WERI-Rb-1 (cell line): ENCODE results near the gene PRAC1.

Experiments used
- DNase-seq: peaks from one replicate; pipeline ENCODE4 v3.0.0-alpha.2; 2020
- H3K27ac ChIP-seq: fragments of 250-450 bp; sonication (Bioruptor Pico); 2 replicates; pipeline ENCODE4 v1.5.1; 2020; ENCODE audit warnings: mild to moderate bottlenecking, moderate library complexity
- H3K27me3 ChIP-seq: fragments of 250-450 bp; sonication (Bioruptor Pico); 2 replicates; pipeline ENCODE4 v1.5.1; 2021; ENCODE audit warnings: mild to moderate bottlenecking, low read depth, moderate library complexity; ENCODE audit not compliant: insufficient read depth, severe bottlenecking
- H3K36me3 ChIP-seq: fragments of 250-450 bp; sonication (Bioruptor Pico); 2 replicates; pipeline ENCODE4 v1.5.1; 2020; ENCODE audit warnings: mild to moderate bottlenecking, moderate library complexity
- H3K4me3 ChIP-seq: 2 replicates; pipeline ENCODE4 v1.5.1; 2011; ENCODE audit warnings: low read depth, mild to moderate bottlenecking, control low read depth, low read length
- H3K9me3 ChIP-seq: fragments of 250-450 bp; sonication (Bioruptor Pico); 2 replicates; pipeline ENCODE4 v1.5.1; 2021; ENCODE audit warnings: mild to moderate bottlenecking, moderate library complexity; ENCODE audit not compliant: severe bottlenecking
- TF ChIP-seq, protein P1 (sequence below): IDR thresholded peaks from 2 replicates; pipeline ENCODE4 v1.5.1; 2011; ENCODE audit warnings: low read depth, mild to moderate bottlenecking, control low read depth, inconsistent platforms, low read length

PRAC1 gene

DNA sequence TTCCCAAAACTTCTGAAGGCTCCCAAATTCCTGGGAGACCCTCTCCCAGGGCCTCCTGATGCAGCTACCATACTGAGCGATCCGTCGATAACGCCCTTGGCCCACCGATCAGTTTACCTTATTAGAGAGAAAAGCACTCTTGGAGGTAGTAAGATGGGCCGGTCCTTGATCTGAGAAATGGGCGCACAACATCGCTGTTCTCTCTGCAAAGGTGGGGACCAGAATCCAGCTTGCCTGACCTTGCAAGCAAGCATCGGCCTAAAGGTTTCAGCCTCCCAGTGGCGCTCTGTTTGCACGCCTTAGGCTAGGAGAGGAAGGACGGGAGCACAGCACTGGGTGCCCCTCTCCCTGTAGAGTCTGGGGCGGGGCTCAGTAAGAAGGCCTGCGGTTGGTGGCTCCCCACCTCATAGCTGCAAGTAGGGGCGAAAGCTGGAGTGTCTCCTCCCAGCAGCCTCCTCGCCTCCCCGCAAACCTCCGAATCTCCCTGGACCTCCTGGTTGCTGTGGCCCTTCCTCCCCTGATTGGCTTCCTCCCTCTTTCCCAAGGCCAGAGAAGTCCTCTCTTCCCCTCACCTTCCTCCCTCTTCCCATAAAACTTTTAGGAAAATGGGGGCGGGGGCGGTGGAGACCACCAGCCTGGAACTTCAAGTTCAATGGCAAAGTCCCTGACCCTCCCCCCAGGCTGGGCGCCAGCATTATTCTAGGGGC is at the start of gene PRAC1:
Gene PRAC1 (minus strand): TSS at position 318 of the 707 bp plus-strand sequence. CDS start 126 bp downstream, at position 192.
- Histone ChIP-seq H3K4me3 (no peak within 1 kb of the TSS), H3K27ac (no peak within 1 kb of the TSS), H3K27me3 (peaks cover 98% of the 10 kb centered on the region), H3K9me3 (peaks cover 29% of the 10 kb centered on the region), H3K36me3 (no peaks in the 10 kb centered on the region)
- TF ChIP-seq, protein P1, sequence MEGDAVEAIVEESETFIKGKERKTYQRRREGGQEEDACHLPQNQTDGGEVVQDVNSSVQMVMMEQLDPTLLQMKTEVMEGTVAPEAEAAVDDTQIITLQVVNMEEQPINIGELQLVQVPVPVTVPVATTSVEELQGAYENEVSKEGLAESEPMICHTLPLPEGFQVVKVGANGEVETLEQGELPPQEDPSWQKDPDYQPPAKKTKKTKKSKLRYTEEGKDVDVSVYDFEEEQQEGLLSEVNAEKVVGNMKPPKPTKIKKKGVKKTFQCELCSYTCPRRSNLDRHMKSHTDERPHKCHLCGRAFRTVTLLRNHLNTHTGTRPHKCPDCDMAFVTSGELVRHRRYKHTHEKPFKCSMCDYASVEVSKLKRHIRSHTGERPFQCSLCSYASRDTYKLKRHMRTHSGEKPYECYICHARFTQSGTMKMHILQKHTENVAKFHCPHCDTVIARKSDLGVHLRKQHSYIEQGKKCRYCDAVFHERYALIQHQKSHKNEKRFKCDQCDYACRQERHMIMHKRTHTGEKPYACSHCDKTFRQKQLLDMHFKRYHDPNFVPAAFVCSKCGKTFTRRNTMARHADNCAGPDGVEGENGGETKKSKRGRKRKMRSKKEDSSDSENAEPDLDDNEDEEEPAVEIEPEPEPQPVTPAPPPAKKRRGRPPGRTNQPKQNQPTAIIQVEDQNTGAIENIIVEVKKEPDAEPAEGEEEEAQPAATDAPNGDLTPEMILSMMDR, result no peak
- no peak for DNase-seq

DNA sequence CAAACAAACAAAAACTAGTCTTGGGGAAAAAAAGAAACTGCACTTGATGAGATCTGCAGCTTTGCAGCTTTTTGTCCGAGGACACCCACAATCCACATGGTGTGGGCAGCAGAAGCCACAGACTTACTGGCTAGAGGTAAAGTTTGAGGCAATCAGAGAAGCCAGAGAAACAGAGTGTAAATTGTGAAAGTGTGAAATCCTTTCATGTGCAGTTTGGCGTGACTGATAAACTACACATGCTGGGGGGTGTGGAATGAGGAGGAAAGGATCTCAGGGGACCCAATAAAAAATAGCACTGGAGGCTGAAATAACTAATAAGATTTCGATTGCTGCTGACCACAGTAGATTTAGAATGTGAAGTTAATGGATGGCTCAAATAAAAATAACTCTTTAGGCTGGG is 48.6 kb upstream of the PRAC1 start:
- Histone ChIP-seq H3K27me3 (peaks cover 86% of the 10 kb centered on the region), H3K9me3 (peaks cover 7% of the 10 kb centered on the region), H3K4me3 (no peak overlapping the region), H3K36me3 (no peaks in the 10 kb centered on the region), H3K27ac (no peak overlapping the region)
- no peak for DNase-seq
- TF ChIP-seq, protein P1, result no peak

DNA sequence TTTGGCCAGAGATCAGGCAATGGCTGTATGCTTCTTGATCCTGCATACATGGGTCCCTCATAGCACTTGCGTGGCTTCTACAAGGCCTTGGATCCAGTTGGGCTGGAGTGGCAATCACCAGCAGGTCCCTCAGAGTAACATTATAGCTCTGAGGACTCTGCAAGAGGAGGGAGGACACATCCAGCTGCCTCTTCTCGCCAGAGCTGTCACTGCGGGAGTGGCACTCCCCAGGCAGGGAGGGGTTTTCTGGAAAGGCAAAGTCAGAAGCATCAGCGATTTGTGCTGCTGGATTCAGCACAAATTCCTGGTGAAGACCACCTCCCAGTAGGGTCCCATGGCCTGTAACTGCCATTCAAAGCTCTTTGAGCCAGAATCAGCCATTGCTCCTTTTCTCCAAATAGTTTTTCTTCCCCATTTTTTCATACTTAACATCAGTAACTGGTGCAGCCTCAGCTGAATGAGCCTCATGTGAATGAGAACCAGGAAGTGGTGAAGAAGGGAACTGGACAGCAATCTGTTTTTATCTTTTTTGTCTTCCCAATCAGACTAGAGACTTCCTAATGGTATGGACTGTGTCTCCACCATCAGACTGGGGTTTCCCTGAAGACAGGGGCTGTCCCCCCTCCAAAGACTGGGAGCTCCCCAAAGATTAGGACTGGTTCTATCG is 46.8 kb upstream of the PRAC1 start:
- peaks cover 96% of the 10 kb centered on the region for H3K27me3 ChIP-seq
- no peak for DNase-seq
- no peak overlapping the region for H3K4me3 ChIP-seq
- H3K9me3 ChIP-seq, result no peaks in the 10 kb centered on the region
- H3K27ac ChIP-seq, result no peak overlapping the region
- H3K36me3 ChIP-seq, result no peaks in the 10 kb centered on the region
- TF ChIP-seq, protein P1, result no peak

DNA sequence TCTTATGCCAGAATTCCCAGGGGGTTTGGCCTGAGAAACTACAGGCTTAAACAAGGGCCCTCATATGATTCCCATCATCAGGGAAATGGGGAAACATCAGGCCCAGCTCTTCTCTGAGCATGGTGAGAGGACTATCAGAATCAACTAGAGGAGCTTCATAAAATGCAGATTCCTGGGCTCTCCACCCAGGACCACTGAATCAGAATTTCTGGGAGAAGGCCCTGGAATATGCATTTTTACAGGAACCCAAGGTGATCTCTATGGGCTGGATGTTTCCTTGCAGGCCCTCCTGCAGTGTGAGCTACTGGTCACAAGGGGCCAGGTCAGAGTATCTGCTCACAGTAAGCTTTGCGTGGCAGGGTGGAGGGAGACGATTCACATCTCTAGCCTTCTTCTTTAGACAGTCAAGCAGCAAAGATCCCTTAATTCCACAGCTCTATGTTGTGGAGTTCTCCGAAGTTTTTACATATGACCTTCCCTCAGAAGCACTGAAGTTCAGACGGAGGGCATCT is 45.0 kb upstream of the PRAC1 start:
- Histone ChIP-seq H3K27ac (no peak overlapping the region), H3K27me3 (peaks cover 100% of the 10 kb centered on the region), H3K4me3 (no peak overlapping the region), H3K9me3 (no peaks in the 10 kb centered on the region), H3K36me3 (no peaks in the 10 kb centered on the region)
- TF ChIP-seq, protein P1, result 0 out of 2 replicates have a peak, but pooled peaks have one; percentile 15
- DNase-seq, result no peak

DNA sequence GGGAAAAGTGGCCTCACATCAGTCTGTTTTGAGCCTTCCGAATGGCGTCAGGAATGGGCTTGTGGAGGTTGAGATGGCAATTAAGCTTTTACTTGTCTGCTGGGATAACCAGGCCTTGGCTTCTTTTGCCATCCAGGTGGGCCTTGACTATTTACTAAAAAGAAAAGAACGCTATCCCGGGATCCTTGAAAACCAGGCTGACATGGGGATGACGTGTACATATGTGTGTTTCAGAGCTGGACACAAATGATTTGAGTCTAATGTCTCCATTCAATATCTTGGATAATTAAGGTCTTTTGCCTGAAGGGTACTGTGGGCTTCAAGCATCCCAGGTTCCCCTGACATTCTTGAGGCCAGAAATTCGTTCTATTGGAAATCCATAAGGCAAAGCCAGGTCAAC is 38.8 kb upstream of the PRAC1 start:
- H3K9me3 ChIP-seq, result peaks cover 5% of the 10 kb centered on the region
- DNase-seq, result no peak
- no peak overlapping the region for H3K27ac ChIP-seq
- TF ChIP-seq, protein P1, result no peak
- peaks cover 100% of the 10 kb centered on the region for H3K27me3 ChIP-seq
- no peak overlapping the region for H3K4me3 ChIP-seq
- no peaks in the 10 kb centered on the region for H3K36me3 ChIP-seq
